Gastrocnemius medialis (tissue), 4 donors: Measurements from ENCODE around the gene MYO16. TPM values are rescaled to one million over a fixed set of nuclear protein-coding genes. Genes with fewer than 3 reads are reported as not detected.

Experiments
- ATAC-seq, 2 donors: fragments of 150-250 bp; one replicate each; pipeline ENCODE4 v1.9.1; 2016
- DNase-seq, 2 donors: peaks; one replicate each; pipeline ENCODE4 v3.0.0-alpha.2; 2019
- H3K27ac ChIP-seq, 4 donors: fragments of 200-600 bp; sonication (generic); 1 replicate in 1 of 4; 2 replicates in 3 of 4; pipeline ENCODE4 v1.5.1; 2016 to 2018; ENCODE audit warnings: mild to moderate bottlenecking in 2 of 4, moderate library complexity in 1 of 4
- H3K27me3 ChIP-seq, 3 donors: fragments of 200-600 bp; sonication (generic) in 2 of 3; 1 replicate in 1 of 3; 2 replicates in 2 of 3; pipeline versions ENCODE4 v1.5.1 to v1.6.0; 2016 to 2019; ENCODE audit warnings: mild to moderate bottlenecking in 1 of 3, moderate library complexity in 1 of 3
- H3K36me3 ChIP-seq, 2 donors: fragments of 200-600 bp; sonication (generic) in 1 of 2; one replicate each; pipeline ENCODE4 v1.5.1; 2017 to 2018
- H3K4me1 ChIP-seq, 2 donors: fragments of 200-600 bp; sonication (generic) in 1 of 2; one replicate each; pipeline ENCODE4 v1.5.1; 2016 to 2017; ENCODE audit warnings: mild to moderate bottlenecking in 2 of 2
- H3K4me3 ChIP-seq, 4 donors: fragments of 200-600 bp; sonication (generic) in 3 of 4; 1 replicate in 1 of 4; 2 replicates in 3 of 4; pipeline ENCODE4 v1.5.1; 2016 to 2019; ENCODE audit warnings: mild to moderate bottlenecking in 2 of 4
- H3K9me3 ChIP-seq, 3 donors: fragments of 200-600 bp; sonication (generic) in 2 of 3; 1 replicate in 1 of 3; 2 replicates in 2 of 3; pipeline ENCODE4 v1.5.1; 2016 to 2019
- POLR2A ChIP-seq, 2 donors: fragments of 450-650 bp; IDR thresholded peaks; one replicate each; pipeline ENCODE4 v1.6.1; 2017; ENCODE audit warnings: antibody characterized with exemption in 2 of 2, mild to moderate bottlenecking in 2 of 2, moderate library complexity in 2 of 2
- in situ Hi-C, 4 donors: fragments of 200-750 bp; cut with MboI; loops; one replicate each; pipeline versions ENCODE4 v1.15.0 to v1.8.0; 2017; ENCODE audit warnings: low sequenced_read_pairs in 4 of 4
- intact Hi-C: fragments of 100-400 bp; cut with DNase I; formaldehyde crosslinking; loops from one replicate; pipeline ENCODE4 v1.15.1; 2023; ENCODE audit warnings: low total_unique reads
- total RNA-seq, 4 donors: library from RNA; depleted of rRNA; stranded (reverse); fragments of >200 nt; gene quantifications; one replicate each; pipeline versions ENCODE4 v1.1.0 to v1.2.3, GENCODE V29; 2016
- TF ChIP-seq, protein P1 (sequence below), 5 experiments: fragments of 450-650 bp in 3 of 5; fragments of 200-600 bp in 2 of 5; sonication (generic) in 2 of 5; IDR thresholded peaks in 4 of 5; conservative IDR thresholded peaks in 1 of 5; 1 replicate in 4 of 5; 2 replicates in 1 of 5; pipeline ENCODE4 v1.5.1; 2016 to 2019; ENCODE audit warnings: antibody characterized with exemption in 5 of 5, mild to moderate bottlenecking in 3 of 5, moderate library complexity in 3 of 5

Gene MYO16
- total RNA-seq, 4 donors from 2014 or later, result 0.02 TPM; not detected in 3

DNA sequence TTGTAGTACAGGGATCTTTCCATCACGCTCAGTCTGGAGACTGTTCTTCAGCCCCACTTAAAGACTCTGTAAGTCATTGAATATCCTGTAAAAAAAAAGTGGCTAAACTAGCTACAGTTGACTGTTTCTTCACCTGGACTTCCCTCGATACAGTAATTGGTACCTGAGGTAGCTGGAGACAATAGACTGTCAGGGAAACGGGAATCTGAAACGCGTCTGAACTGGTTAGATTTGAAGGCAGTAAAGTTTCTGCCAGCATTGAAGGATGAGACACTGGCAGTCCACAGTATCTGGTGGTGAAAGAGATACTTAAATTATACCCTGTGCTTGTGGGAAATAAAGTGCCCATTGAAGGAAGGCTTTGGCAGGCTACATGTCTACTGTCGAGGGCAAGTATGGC is 606.5 kb downstream of the MYO16 start:
- DNase-seq (no peak), ATAC-seq (peak in 1 of 2 donors; percentile 39)
- Histone ChIP-seq H3K4me3 (no peak overlapping the region), H3K27me3 (no peaks in the 10 kb centered on the region), H3K27ac (peak overlapping the region in 1 of 4 donors; percentile 36), H3K4me1 (peaks cover 0 to 2% of the 10 kb centered on the region in 2 donors), H3K36me3 (no peaks in the 10 kb centered on the region), H3K9me3 (no peaks in the 10 kb centered on the region)
- in situ Hi-C loops, result no loop called here
- intact Hi-C loops, result no loop called here
- TF ChIP-seq, protein P1, sequence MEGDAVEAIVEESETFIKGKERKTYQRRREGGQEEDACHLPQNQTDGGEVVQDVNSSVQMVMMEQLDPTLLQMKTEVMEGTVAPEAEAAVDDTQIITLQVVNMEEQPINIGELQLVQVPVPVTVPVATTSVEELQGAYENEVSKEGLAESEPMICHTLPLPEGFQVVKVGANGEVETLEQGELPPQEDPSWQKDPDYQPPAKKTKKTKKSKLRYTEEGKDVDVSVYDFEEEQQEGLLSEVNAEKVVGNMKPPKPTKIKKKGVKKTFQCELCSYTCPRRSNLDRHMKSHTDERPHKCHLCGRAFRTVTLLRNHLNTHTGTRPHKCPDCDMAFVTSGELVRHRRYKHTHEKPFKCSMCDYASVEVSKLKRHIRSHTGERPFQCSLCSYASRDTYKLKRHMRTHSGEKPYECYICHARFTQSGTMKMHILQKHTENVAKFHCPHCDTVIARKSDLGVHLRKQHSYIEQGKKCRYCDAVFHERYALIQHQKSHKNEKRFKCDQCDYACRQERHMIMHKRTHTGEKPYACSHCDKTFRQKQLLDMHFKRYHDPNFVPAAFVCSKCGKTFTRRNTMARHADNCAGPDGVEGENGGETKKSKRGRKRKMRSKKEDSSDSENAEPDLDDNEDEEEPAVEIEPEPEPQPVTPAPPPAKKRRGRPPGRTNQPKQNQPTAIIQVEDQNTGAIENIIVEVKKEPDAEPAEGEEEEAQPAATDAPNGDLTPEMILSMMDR (IDR thresholded peaks at IDR 0.05 in 4 of 5, conservative IDR thresholded peaks at IDR 0.05 in 1 of 5), result no peak
- no peak for TF ChIP-seq POLR2A (IDR thresholded peaks at IDR 0.05)

DNA sequence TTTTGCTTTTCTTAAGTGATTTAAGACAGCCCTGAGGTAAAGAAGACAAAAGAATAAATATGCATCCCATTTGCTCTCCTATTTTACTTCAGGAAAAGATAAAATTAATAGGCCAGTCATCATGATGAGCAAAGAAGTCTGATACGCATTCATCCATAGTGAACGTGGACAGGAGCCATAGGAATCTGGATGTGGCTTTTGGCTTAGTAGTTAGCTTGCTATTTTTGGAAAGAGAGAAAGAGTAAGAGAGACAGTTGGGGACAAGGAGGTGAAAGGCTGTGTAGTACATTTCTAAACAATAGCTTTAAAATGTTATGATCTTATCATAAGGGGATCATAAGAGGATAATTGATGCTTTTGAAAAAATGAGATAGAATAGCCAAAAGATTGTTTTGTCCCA is 611.7 kb downstream of the MYO16 start:
- H3K4me3 ChIP-seq, result no peak overlapping the region
- peak overlapping the region; percentile 79 to 83 (median 82) for H3K27ac ChIP-seq
- intact Hi-C loops, result loop anchor here (5.0 to 10.0 kb wide), 2 partner anchors 94 to 894 kb away; no protein-coding TSS in a partner anchor
- in situ Hi-C loops, result no loop called here
- peaks cover 3 to 15% of the 10 kb centered on the region in 2 donors for H3K4me1 ChIP-seq
- no peaks in the 10 kb centered on the region for H3K9me3 ChIP-seq
- DNase-seq (no peak), ATAC-seq (peak in 1 of 2 donors; percentile 44)
- H3K36me3 ChIP-seq, result no peaks in the 10 kb centered on the region
- no peaks in the 10 kb centered on the region for H3K27me3 ChIP-seq
- TF ChIP-seq POLR2A (IDR thresholded peaks at IDR 0.05), result no peak
- TF ChIP-seq, protein P1 (IDR thresholded peaks at IDR 0.05 in 4 of 5, conservative IDR thresholded peaks at IDR 0.05 in 1 of 5), result no peak

DNA sequence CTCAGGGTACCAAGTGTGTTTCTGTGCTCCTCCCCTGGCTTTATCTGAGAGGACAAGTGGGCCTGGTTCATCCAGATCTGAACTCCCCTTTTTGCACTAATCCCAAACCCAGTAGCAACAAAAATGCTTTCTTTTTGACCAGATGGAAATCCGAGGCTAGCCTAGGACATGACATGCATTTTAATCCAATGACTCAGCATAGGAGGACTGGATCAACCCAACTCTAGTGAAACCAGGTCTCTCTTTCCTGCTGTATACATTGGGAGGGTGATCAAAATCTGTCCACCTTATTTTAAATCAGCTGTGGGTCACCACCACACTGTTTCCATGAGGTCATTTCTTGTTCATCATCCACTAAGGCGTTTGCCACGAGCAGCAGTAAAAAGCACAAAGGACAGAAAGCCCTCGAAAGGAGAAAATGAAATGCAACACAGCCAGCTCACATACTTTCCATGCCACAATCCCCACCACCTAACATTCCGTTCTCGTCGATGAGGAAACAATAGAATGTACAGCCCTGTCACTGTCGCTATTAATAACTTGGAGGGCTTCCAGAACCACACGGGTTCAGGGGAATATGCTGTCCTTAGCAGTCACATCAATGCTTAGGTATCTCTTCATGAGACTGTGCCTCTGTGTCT is 614.0 kb downstream of the MYO16 start:
- intact Hi-C loops, result loop anchor here (5.0 to 10.0 kb wide), 2 partner anchors 96 to 891 kb away; no protein-coding TSS in a partner anchor
- peak; percentile 95 to 97 for ATAC-seq
- peak; percentile 72 to 73 for DNase-seq
- Histone ChIP-seq H3K27ac (peak overlapping the region; percentile 79 to 83 (median 82)), H3K27me3 (no peaks in the 10 kb centered on the region), H3K4me1 (peaks cover 3 to 15% of the 10 kb centered on the region in 2 donors), H3K36me3 (no peaks in the 10 kb centered on the region), H3K4me3 (no peak overlapping the region), H3K9me3 (no peaks in the 10 kb centered on the region)
- TF ChIP-seq, protein P1 (IDR thresholded peaks at IDR 0.05 in 4 of 5, conservative IDR thresholded peaks at IDR 0.05 in 1 of 5), result no peak
- TF ChIP-seq POLR2A (IDR thresholded peaks at IDR 0.05), result no peak
- in situ Hi-C loops, result no loop called here

DNA sequence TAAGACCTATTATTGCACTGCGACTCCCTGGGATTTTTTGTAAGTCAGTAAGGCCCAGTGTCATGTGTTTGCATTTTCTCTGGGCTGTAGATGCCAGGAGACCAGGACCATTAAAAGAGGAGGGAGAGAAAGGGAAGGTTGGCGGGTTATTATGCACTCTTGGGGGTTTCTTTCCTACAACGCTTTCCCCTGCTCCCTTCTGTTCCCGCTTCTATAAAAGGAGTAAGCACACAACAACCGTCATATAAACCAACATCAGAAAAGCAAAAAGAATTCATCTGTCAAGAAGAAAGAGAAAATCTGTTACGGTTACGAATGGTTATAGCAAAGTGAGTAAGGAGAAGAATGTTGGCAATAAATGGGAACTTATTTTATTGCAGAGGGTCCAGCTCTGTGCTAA is 615.2 kb downstream of the MYO16 start:
- no peaks in the 10 kb centered on the region for H3K36me3 ChIP-seq
- intact Hi-C loops (loop anchor here (5.0 to 10.0 kb wide), 2 partner anchors 97 to 890 kb away; no protein-coding TSS in a partner anchor), in situ Hi-C loops (no loop called here)
- H3K9me3 ChIP-seq, result no peaks in the 10 kb centered on the region
- ATAC-seq (no peak), DNase-seq (no peak)
- H3K27ac ChIP-seq, result peak overlapping the region; percentile 79 to 83 (median 82)
- H3K4me1 ChIP-seq, result peaks cover 3 to 15% of the 10 kb centered on the region in 2 donors
- no peak for TF ChIP-seq POLR2A (IDR thresholded peaks at IDR 0.05)
- TF ChIP-seq, protein P1 (IDR thresholded peaks at IDR 0.05 in 4 of 5, conservative IDR thresholded peaks at IDR 0.05 in 1 of 5), result no peak
- no peaks in the 10 kb centered on the region for H3K27me3 ChIP-seq
- no peak overlapping the region for H3K4me3 ChIP-seq
